GM19467 (cell line): ENCODE results near the gene CD84.
"Not testable (repeated sequence)": the region's sequence is repeated elsewhere in the genome, so short reads cannot be mapped to it uniquely, and the experiment has no call there.

Source experiments
- ATAC-seq: cut with Tn5 transposase; IDR thresholded peaks from one replicate; pipeline ENCODE4 v1.9.1; 2021; ENCODE audit warnings: mild to moderate bottlenecking, moderate library complexity; ENCODE audit not compliant: unreplicated experiment

The CD84 gene

GRCh38 chr1:160519642-160520435 is 59.5 kb downstream of the CD84 start:
- ATAC-seq, result no peak

- not testable (repeated sequence) for ATAC-seq
These were observed 61.8 kb downstream of the CD84 start for GRCh38 chr1:160517519-160517918.

- ATAC-seq, result not testable (repeated sequence)
These were observed 63.4 kb downstream of the CD84 start for GRCh38 chr1:160515908-160516307.

GRCh38 chr1:160504651-160505050 is 74.6 kb downstream of the CD84 start:
- ATAC-seq, result no peak

DNA sequence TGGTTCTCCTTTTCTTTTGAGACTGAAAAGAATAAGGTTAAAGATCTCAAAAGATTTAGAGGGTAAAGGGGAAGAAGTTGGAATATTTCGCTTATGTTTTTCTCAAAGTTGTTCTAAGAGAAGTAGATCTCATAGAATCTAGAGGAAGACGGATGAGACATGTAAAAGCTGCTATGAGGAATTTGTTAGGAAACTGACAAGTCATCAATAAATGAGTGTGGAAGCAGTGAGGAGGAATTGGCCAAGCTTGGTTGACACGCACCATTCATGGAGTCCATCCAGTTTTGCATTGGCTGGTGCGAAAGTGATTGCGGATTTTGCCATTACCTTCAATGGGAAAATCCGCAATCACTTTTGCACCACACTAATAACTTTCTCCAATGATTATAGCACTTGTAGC is 76.2 kb downstream of the CD84 start:
- ATAC-seq, result no peak

- ATAC-seq, result no peak
These were observed 78.8 kb downstream of the CD84 start for GRCh38 chr1:160500321-160500990.

DNA sequence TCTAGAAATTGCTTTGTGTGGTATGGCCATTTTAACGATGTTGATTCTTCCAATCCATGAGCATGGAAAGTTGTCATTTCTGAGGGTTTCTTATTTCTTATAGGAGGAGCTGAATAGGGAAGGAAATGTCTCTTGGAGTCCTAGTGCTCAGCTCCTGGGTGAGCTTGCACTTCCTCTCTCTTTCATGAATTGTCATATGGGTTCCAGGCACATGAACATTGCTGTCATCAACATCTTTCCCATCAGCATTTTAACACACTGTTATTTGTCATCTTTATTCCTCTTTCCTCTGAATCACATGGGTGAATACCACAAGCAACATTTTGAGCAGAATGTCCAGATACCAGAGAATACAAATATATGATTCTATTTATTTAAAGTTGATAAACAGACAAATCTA is 79.7 kb downstream of the CD84 start:
- no peak for ATAC-seq

GRCh38 chr1:160498301-160499065 is 80.8 kb downstream of the CD84 start:
- not testable (repeated sequence) for ATAC-seq

DNA sequence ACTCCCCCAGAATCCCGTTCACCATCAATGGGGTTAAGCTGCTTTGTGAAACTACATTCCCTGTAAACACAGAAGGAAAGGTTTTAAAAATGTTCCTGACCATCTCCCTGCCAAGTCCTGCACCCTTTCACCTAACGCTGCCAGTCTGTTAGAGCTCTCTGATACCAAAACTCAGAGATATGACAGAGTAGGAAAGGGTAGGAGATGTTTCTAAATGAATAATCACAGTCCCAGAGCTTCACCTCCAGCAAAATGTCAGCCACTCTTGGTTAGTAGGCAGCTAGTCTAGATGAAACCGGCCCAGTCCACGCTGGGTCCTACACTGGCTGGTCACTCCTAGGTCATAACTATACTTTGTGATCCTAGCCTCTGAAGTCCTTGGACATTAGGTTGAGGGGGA is 83.0 kb downstream of the CD84 start:
- no peak for ATAC-seq

DNA sequence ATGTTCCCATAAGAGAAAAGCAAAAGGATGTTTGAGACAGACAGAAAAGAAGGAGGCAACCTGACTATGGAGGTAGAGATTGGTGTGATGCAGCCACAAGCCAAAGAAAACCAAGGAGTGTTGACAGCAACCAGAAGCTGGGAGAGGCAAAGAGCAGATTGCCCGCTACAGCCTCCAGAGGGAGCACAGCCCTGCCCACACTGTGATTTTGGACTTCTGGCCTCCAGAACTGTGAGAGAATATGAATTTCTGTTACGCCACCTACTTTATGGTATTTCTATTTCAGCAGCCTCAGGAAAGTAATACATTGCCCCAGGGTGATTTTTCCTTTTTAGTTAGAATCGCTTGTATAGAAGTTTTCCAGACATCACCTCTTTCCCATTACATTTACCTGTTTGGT is 84.7 kb downstream of the CD84 start:
- no peak for ATAC-seq

- no peak for ATAC-seq
These were observed 86.7 kb downstream of the CD84 start for GRCh38 chr1:160492617-160493016.

- ATAC-seq, result no peak
These were observed 87.3 kb downstream of the CD84 start for GRCh38 chr1:160491981-160492380.
